HEK293 (cell line): ENCODE measurements around the gene LRRC4C.

Experiments used
- CTCF ChIA-PET: fragments of 350-600 bp; formaldehyde crosslinking; extraction: SDS; loops from one replicate; lab custom pipeline; 2021; ENCODE audit warnings: antibody characterized with exemption; lab: Yijun Ruan, JAX
- POLR2A ChIA-PET: fragments of 300-600 bp; formaldehyde crosslinking; extraction: SDS; loops from one replicate; lab custom pipeline; 2020; ENCODE audit warnings: antibody characterized with exemption, inconsistent platforms; lab: Yijun Ruan, JAX
- H3K27ac ChIP-seq: fragments of 200-500 bp; sonication (Bioruptor generic); 2 replicates; pipeline ENCODE4 v1.5.1; 2014; ENCODE audit warnings: low read depth, low read length, control low read depth, inconsistent platforms; ENCODE audit errors: extremely low read depth
- H3K36me3 ChIP-seq, 2 experiments: fragments of 200-500 bp in 1 of 2; sonication (Bioruptor generic) in 1 of 2; 1 replicate in 1 of 2; 2 replicates in 1 of 2; pipeline ENCODE4 v1.5.1; 2014 to 2017; ENCODE audit warnings: inconsistent platforms in 2 of 2, low read length in 2 of 2; ENCODE audit not compliant: control insufficient read depth in 2 of 2, insufficient read depth in 1 of 2
- H3K4me1 ChIP-seq: fragments of 200-500 bp; sonication (Bioruptor generic); 2 replicates; pipeline ENCODE4 v1.5.1; 2014; ENCODE audit warnings: mild to moderate bottlenecking, low read length, inconsistent platforms; ENCODE audit not compliant: control insufficient read depth, insufficient read depth
- H3K4me3 ChIP-seq: 2 replicates; pipeline ENCODE4 v1.5.1; 2011; ENCODE audit warnings: low read depth, mild to moderate bottlenecking, control low read depth, low read length, moderate library complexity
- H3K9me3 ChIP-seq: fragments of 200-500 bp; sonication (Bioruptor generic); 2 replicates; pipeline ENCODE4 v1.5.1; 2014; ENCODE audit warnings: low read depth, low read length, inconsistent platforms; ENCODE audit not compliant: control insufficient read depth, insufficient read depth
- ATF2 ChIP-seq: fragments of 450-650 bp; formaldehyde crosslinking; IDR thresholded peaks from 2 replicates; pipeline ENCODE4 v1.5.1; 2016; ENCODE audit warnings: missing biosample characterization, missing genetic modification characterization, low read depth
- KLF7 ChIP-seq: fragments of 450-650 bp; formaldehyde crosslinking; IDR thresholded peaks from 2 replicates; pipeline ENCODE4 v1.5.1; 2016; ENCODE audit warnings: missing biosample characterization, missing genetic modification characterization, borderline replicate concordance
- SP7 ChIP-seq: fragments of 450-650 bp; formaldehyde crosslinking; IDR thresholded peaks from 2 replicates; pipeline ENCODE4 v1.5.1; 2016; ENCODE audit warnings: missing biosample characterization, missing genetic modification characterization
- TRIM28 ChIP-seq: IDR thresholded peaks from 2 replicates; pipeline ENCODE4 v1.6.1; 2011; ENCODE audit warnings: low read length, control low read depth, borderline replicate concordance
- ZBTB17 ChIP-seq: fragments of 450-650 bp; formaldehyde crosslinking; IDR thresholded peaks from 2 replicates; pipeline ENCODE4 v1.5.1; 2016; ENCODE audit warnings: missing biosample characterization, missing genetic modification characterization
- ZFP37 ChIP-seq: fragments of 450-650 bp; formaldehyde crosslinking; IDR thresholded peaks from 2 replicates; pipeline ENCODE4 v1.5.1; 2016; ENCODE audit warnings: missing biosample characterization, missing genetic modification characterization
- ZNF112 ChIP-seq: fragments of 450-650 bp; formaldehyde crosslinking; IDR thresholded peaks from 2 replicates; pipeline ENCODE4 v1.5.0; 2017; ENCODE audit warnings: missing biosample characterization, missing genetic modification characterization
- ZNF138 ChIP-seq: fragments of 450-650 bp; formaldehyde crosslinking; IDR thresholded peaks from 2 replicates; pipeline ENCODE4 v1.5.1; 2016; ENCODE audit warnings: missing biosample characterization, missing genetic modification characterization, borderline replicate concordance
- ZNF2 ChIP-seq: fragments of 450-650 bp; formaldehyde crosslinking; IDR thresholded peaks from 2 replicates; pipeline ENCODE4 v1.5.1; 2016; ENCODE audit warnings: missing biosample characterization, missing genetic modification characterization
- ZNF23 ChIP-seq: fragments of 450-650 bp; formaldehyde crosslinking; IDR thresholded peaks from 2 replicates; pipeline ENCODE4 v1.5.1; 2016; ENCODE audit warnings: missing biosample characterization, missing genetic modification characterization, borderline replicate concordance
- ZNF335 ChIP-seq: fragments of 450-650 bp; formaldehyde crosslinking; conservative IDR thresholded peaks from 2 replicates; pipeline ENCODE4 v1.5.1; 2016; ENCODE audit warnings: missing biosample characterization, missing genetic modification characterization
- ZNF350 ChIP-seq: fragments of 450-650 bp; formaldehyde crosslinking; IDR thresholded peaks from 2 replicates; pipeline ENCODE4 v1.5.0; 2017; ENCODE audit warnings: missing biosample characterization, mild to moderate bottlenecking, missing genetic modification characterization
- ZNF404 ChIP-seq: fragments of 450-650 bp; formaldehyde crosslinking; IDR thresholded peaks from 2 replicates; pipeline ENCODE4 v1.5.1; 2017; ENCODE audit warnings: missing biosample characterization, missing genetic modification characterization
- ZNF426 ChIP-seq: fragments of 450-650 bp; formaldehyde crosslinking; IDR thresholded peaks from 2 replicates; pipeline ENCODE4 v1.5.1; 2017; ENCODE audit warnings: missing biosample characterization, missing genetic modification characterization, mild to moderate bottlenecking, inconsistent platforms, moderate library complexity
- ZNF473 ChIP-seq: fragments of 450-650 bp; formaldehyde crosslinking; IDR thresholded peaks from 2 replicates; pipeline ENCODE4 v1.5.1; 2017; ENCODE audit warnings: missing biosample characterization, missing genetic modification characterization
- ZNF510 ChIP-seq: fragments of 450-650 bp; formaldehyde crosslinking; IDR thresholded peaks from 2 replicates; pipeline ENCODE4 v1.5.1; 2018; ENCODE audit warnings: mild to moderate bottlenecking, missing genetic modification characterization, missing biosample characterization; ENCODE audit not compliant: insufficient replicate concordance
- ZNF513 ChIP-seq: fragments of 450-650 bp; IDR thresholded peaks from 2 replicates; pipeline ENCODE4 v1.5.1; 2018; ENCODE audit warnings: missing biosample characterization, missing genetic modification characterization
- ZNF654 ChIP-seq: fragments of 450-650 bp; formaldehyde crosslinking; IDR thresholded peaks from 2 replicates; pipeline ENCODE4 v1.5.1; 2016; ENCODE audit warnings: low read depth, missing biosample characterization, missing genetic modification characterization
- ZNF677 ChIP-seq: fragments of 450-650 bp; IDR thresholded peaks from 2 replicates; pipeline ENCODE4 v1.5.0; 2018; ENCODE audit warnings: missing biosample characterization, mild to moderate bottlenecking, missing genetic modification characterization, moderate library complexity
- ZNF791 ChIP-seq: fragments of 450-650 bp; formaldehyde crosslinking; IDR thresholded peaks from 2 replicates; pipeline ENCODE4 v1.5.1; 2016; ENCODE audit warnings: missing biosample characterization, missing genetic modification characterization

Gene LRRC4C

GRCh38 chr11:40294741-40295140, 1164.7 kb downstream of the LRRC4C start (continued):
- no peak for TF ChIP-seq ZNF513 (tag by site-specific recombination)
- TF ChIP-seq ATF2 (tag by site-specific recombination), result no peak

DNA sequence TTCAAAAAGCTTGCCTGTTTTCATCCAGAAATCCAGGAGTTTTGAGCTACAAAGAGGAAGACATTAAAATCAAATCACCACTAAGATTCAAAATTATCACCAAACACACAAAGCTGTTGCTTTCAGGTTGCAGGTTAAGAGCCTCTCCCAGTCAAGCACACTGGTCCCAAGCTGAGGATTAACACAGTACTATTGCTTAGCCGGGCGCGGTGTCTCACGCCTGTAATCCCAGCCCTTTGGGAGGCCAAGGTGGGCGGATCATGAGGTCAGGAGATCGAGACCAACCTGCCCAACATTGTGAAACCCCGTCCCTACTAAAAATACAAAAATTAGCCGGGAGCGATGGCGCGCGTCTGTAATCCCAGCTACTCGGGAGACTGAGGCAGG, 1165.1 kb downstream of the LRRC4C start:
- POLR2A ChIA-PET, result no interaction called here
- no peak overlapping the region for H3K4me3 ChIP-seq
- H3K9me3 ChIP-seq, result no peaks in the 10 kb centered on the region
- H3K36me3 ChIP-seq, result no peaks in the 10 kb centered on the region
- no peak overlapping the region for H3K27ac ChIP-seq
- TF ChIP-seq ZNF510 (tag by site-specific recombination) (no peak), ZNF350 (tag by site-specific recombination) (no peak), ZFP37 (no peak), TRIM28 (no peak), ZNF791 (tag by site-specific recombination) (no peak), ZNF23 (tag by site-specific recombination) (no peak), ZNF112 (tag by site-specific recombination) (no peak), ZNF404 (no peak), ZNF473 (tag by site-specific recombination) (no peak), KLF7 (tag by site-specific recombination) (no peak)
- TF ChIP-seq, all 188 proteins: peak for 0
- CTCF ChIA-PET, result interaction anchor here (0.5 to 2.1 kb wide), 15 partner anchors 10 to 1503 kb away, joined by 3 to 14 read pairs (median 3); no protein-coding TSS in a partner anchor
- no peaks in the 10 kb centered on the region for H3K4me1 ChIP-seq

GRCh38 chr11:40293655-40294348, 1165.7 kb downstream of the LRRC4C start:
- H3K4me1 ChIP-seq, result no peaks in the 10 kb centered on the region
- ChIA-PET CTCF (interaction anchor here (0.5 to 2.1 kb wide), 19 partner anchors 9 to 1503 kb away, joined by 3 to 14 read pairs (median 3); no protein-coding TSS in a partner anchor), POLR2A (no interaction called here)
- no peaks in the 10 kb centered on the region for H3K36me3 ChIP-seq
- no peak overlapping the region for H3K27ac ChIP-seq
- H3K4me3 ChIP-seq, result peak overlapping the region; percentile 50
- TF ChIP-seq ZBTB17 (tag by site-specific recombination), result no peak
- TF ChIP-seq ZNF138 (tag by site-specific recombination), result no peak
- peak; percentile 46 for TF ChIP-seq ZNF654 (tag by site-specific recombination)
- no peak for TF ChIP-seq SP7 (tag by site-specific recombination)
- TF ChIP-seq ZNF426 (tag by site-specific recombination), result no peak
- TF ChIP-seq ZNF2 (tag by site-specific recombination), result no peak
- TF ChIP-seq ZNF677, result no peak
- TF ChIP-seq ZNF335 (tag by site-specific recombination), result 0 out of 2 replicates have a peak, but pooled peaks have one; percentile 21
- H3K9me3 ChIP-seq, result no peaks in the 10 kb centered on the region
